MCF 10A (cell line): ENCODE data around the gene C1QBP. TPM values are rescaled to one million over a fixed set of nuclear protein-coding genes. Genes with fewer than 3 reads are reported as not detected.

ENCODE experiments used
- BruUV-seq: library from RNA; stranded (reverse); fragments of 400-500 nt; replicated peaks from 2 replicates; lab custom pipeline; 2021; lab: Mats Ljungman, UMichigan
- CTCF ChIA-PET: fragments of 300-600 bp; sonication (Branson Sonifier 250); formaldehyde crosslinking; extraction: SDS; loops from one replicate; lab custom pipeline; 2021; ENCODE audit warnings: antibody characterized with exemption, inconsistent platforms; lab: Yijun Ruan, JAX
- POLR2A ChIA-PET: fragments of 300-600, 350-650 bp; sonication (Branson Sonifier 250); formaldehyde crosslinking; extraction: SDS; loops from one replicate; lab custom pipeline; 2020; ENCODE audit warnings: antibody characterized with exemption, inconsistent platforms; lab: Yijun Ruan, JAX
- DNase-seq: peaks from one replicate; pipeline ENCODE4 v3.0.0-alpha.2; 2018; ENCODE audit not compliant: unreplicated experiment
- H3K27ac Mint-ChIP-seq: one replicate; pipeline ENCODE4 v1.8.0; 2022; ENCODE audit warnings: mild to moderate bottlenecking, low read depth, mixed read lengths; ENCODE audit not compliant: unreplicated experiment
- H3K27me3 Mint-ChIP-seq: one replicate; pipeline ENCODE4 v1.8.0; 2022; ENCODE audit warnings: mixed read lengths; ENCODE audit not compliant: insufficient read depth, unreplicated experiment
- H3K36me3 Mint-ChIP-seq: one replicate; pipeline ENCODE4 v1.8.0; 2022; ENCODE audit warnings: mild to moderate bottlenecking, moderate library complexity, mixed read lengths; ENCODE audit not compliant: insufficient read depth, unreplicated experiment
- H3K4me1 Mint-ChIP-seq: one replicate; pipeline ENCODE4 v1.8.0; 2022; ENCODE audit warnings: mixed read lengths; ENCODE audit not compliant: insufficient read depth, unreplicated experiment
- H3K4me3 Mint-ChIP-seq: one replicate; pipeline ENCODE4 v1.8.0; 2022; ENCODE audit warnings: mild to moderate bottlenecking, moderate library complexity, mixed read lengths; ENCODE audit not compliant: unreplicated experiment
- H3K9me3 Mint-ChIP-seq: one replicate; pipeline ENCODE4 v1.8.0; 2022; ENCODE audit warnings: mixed read lengths; ENCODE audit not compliant: unreplicated experiment
- intact Hi-C: fragments of 100-400 bp; cut with micrococcal nuclease; formaldehyde crosslinking; loops from 2 replicates; pipeline ENCODE4 v1.14.1; 2022
- total RNA-seq: library from RNA; stranded (reverse); gene quantifications from 2 replicates; pipeline ENCODE4 v1.2.3, GENCODE V29; 2022
- TF ChIP-seq, protein P1 (sequence below): fragments of 200-600 bp; IDR thresholded peaks from one replicate; pipeline ENCODE4 v1.8.0; 2022; ENCODE audit warnings: antibody characterized with exemption, mild to moderate bottlenecking; ENCODE audit not compliant: unreplicated experiment

C1QBP gene
- total RNA-seq, 1 experiment from 2014 or later = 438 TPM

DNA sequence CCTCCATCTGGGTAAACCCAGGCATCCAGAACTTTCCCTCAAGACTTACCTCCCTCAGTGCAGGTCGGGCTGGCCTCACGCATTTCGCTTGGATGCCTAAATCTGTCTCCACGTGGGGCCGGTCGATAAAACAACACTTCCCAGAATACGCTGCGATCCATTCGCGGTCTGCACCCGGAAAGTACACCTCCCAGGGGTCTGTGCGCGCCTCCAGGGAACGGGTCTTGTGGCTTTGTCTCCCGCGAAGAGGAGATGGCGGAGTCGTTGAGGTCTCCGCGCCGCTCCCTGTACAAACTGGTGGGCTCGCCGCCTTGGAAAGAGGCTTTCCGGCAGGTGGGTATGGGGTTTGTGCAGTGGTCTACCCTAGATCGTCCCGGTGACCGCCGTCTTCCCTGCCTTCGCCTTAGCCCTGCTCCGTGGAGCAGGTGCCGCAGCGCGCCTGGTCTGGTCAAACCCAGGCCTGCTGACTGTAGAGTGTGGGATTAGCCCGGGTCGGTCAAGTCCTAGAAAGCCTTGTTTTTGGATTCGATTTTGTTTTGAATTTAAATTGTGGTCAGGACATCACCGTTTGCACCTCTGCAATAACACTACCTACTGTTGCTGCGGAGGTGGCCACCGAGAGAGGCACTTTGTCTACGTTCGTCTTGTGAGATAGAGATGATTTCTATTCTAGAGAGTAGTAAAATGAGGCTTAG, 18.8 kb downstream of the C1QBP start, which contains the start of gene RPAIN:
RPAIN (plus strand) TSS at position 224 of the 695 bp plus-strand sequence; CDS start at position 253, 29 bp downstream.
- ChIA-PET CTCF (interaction anchor here (0.7 to 2.2 kb wide), 3 partner anchors 17 to 20 kb away, joined by 3 to 13 read pairs (median 6); partner anchors contain the start of gene C1QBP), POLR2A (interaction anchor here (0.9 to 4.4 kb wide), 19 partner anchors 11 to 1020 kb away, joined by 3 to 100 read pairs (median 4); partner anchors contain the start of genes C1QBP, DERL2, DHX33 and MIS12)
- TSS peak; percentile 54 for BruUV-seq
- DNase-seq = peak; percentile 88
- H3K36me3 Mint-ChIP-seq = peaks cover 65% of the 10 kb centered on the region
- peak within 1 kb of the TSS; percentile 96 for H3K27ac Mint-ChIP-seq
- no peaks in the 10 kb centered on the region for H3K9me3 Mint-ChIP-seq
- H3K4me3 Mint-ChIP-seq = peak within 1 kb of the TSS; percentile 98
- intact Hi-C loops = no loop called here
- peaks cover 17% of the 10 kb centered on the region for H3K4me1 Mint-ChIP-seq
- H3K27me3 Mint-ChIP-seq = no peaks in the 10 kb centered on the region
- TF ChIP-seq, protein P1, sequence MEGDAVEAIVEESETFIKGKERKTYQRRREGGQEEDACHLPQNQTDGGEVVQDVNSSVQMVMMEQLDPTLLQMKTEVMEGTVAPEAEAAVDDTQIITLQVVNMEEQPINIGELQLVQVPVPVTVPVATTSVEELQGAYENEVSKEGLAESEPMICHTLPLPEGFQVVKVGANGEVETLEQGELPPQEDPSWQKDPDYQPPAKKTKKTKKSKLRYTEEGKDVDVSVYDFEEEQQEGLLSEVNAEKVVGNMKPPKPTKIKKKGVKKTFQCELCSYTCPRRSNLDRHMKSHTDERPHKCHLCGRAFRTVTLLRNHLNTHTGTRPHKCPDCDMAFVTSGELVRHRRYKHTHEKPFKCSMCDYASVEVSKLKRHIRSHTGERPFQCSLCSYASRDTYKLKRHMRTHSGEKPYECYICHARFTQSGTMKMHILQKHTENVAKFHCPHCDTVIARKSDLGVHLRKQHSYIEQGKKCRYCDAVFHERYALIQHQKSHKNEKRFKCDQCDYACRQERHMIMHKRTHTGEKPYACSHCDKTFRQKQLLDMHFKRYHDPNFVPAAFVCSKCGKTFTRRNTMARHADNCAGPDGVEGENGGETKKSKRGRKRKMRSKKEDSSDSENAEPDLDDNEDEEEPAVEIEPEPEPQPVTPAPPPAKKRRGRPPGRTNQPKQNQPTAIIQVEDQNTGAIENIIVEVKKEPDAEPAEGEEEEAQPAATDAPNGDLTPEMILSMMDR = no peak

DNA sequence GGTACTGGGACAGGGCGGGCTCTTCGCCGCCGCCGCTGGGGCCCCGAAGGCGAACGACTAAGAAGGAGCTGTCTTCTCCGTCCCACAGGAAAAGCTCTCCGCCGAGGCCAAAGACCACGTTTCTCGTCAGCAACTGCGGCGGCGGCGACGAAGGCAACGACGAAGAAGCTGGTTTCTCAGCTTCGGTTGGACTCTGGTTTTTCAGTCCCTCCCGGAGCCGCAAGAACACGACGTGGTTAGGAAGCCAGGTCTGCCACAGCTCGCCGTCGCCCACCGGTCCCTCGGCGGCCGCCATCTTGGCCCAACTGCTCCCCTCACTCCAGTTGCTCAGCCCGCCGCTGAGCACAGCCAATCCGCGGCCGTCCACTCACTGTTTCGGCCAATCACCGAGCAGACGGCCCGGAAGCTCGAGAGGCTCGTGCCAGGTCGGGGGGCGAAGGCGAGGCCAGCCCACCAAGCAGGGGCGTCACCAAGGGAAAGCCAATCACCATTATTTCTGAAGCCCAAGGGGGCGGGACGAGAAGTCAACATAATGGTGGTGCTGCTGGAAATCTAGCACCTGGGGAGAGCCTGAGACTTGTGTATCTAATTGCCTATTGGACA, 19.5 kb downstream of the C1QBP start, which contains the start of gene NUP88:
NUP88 (minus strand) TSS at position 307 of the 603 bp plus-strand sequence; CDS start at position 295, 12 bp downstream.
- Mint-ChIP-seq H3K9me3 (no peaks in the 10 kb centered on the region), H3K4me3 (peak within 1 kb of the TSS; percentile 98), H3K27ac (peak within 1 kb of the TSS; percentile 96), H3K36me3 (peaks cover 59% of the 10 kb centered on the region), H3K27me3 (no peaks in the 10 kb centered on the region), H3K4me1 (peaks cover 17% of the 10 kb centered on the region)
- intact Hi-C loops = no loop called here
- DNase-seq = peak; percentile 97
- TF ChIP-seq, protein P1 = no peak
- BruUV-seq = no TSS peak
- ChIA-PET POLR2A (interaction anchor here (0.7 to 3.8 kb wide), 27 partner anchors 11 to 1574 kb away, joined by 3 to 78 read pairs (median 4); partner anchors contain the start of genes C1QBP, DERL2, DHX33 and MIS12), CTCF (interaction anchor here (0.7 to 2.2 kb wide), 3 partner anchors 17 to 21 kb away, joined by 3 to 13 read pairs (median 6); partner anchors contain the start of gene C1QBP)

GRCh38 chr17:5418858-5419355, 20.0 kb downstream of the C1QBP start:
- H3K27ac Mint-ChIP-seq = peak overlapping the region; percentile 96
- H3K9me3 Mint-ChIP-seq = no peaks in the 10 kb centered on the region
- CTCF ChIA-PET = interaction anchor here (0.7 to 2.2 kb wide), 4 partner anchors 18 to 368 kb away, joined by 3 to 13 read pairs (median 4); partner anchors contain the start of gene C1QBP

More at GRCh38 chr17:5418858-5419355, 20.0 kb downstream of the C1QBP start:
- peak; percentile 65 for DNase-seq
- Mint-ChIP-seq H3K4me3 (peak overlapping the region; percentile 98), H3K36me3 (peaks cover 56% of the 10 kb centered on the region), H3K27me3 (no peaks in the 10 kb centered on the region), H3K4me1 (peaks cover 19% of the 10 kb centered on the region)
- intact Hi-C loops = no loop called here
- TF ChIP-seq, protein P1 = no peak
- POLR2A ChIA-PET = interaction anchor here (0.7 to 3.8 kb wide), 30 partner anchors 12 to 1574 kb away, joined by 3 to 78 read pairs (median 4); partner anchors contain the start of genes C1QBP, DERL2, DHX33 and MIS12
- BruUV-seq = TSS peak; percentile 72
